Brain pericyte (primary cell): Measurements from ENCODE around the gene SCN2B.

ENCODE experiments used
- DNase-seq: peaks from one replicate; pipeline ENCODE4 v3.0.0-alpha.2; 2012; ENCODE audit warnings: low read depth, low spot score

Gene SCN2B, protein sequence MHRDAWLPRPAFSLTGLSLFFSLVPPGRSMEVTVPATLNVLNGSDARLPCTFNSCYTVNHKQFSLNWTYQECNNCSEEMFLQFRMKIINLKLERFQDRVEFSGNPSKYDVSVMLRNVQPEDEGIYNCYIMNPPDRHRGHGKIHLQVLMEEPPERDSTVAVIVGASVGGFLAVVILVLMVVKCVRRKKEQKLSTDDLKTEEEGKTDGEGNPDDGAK

DNA sequence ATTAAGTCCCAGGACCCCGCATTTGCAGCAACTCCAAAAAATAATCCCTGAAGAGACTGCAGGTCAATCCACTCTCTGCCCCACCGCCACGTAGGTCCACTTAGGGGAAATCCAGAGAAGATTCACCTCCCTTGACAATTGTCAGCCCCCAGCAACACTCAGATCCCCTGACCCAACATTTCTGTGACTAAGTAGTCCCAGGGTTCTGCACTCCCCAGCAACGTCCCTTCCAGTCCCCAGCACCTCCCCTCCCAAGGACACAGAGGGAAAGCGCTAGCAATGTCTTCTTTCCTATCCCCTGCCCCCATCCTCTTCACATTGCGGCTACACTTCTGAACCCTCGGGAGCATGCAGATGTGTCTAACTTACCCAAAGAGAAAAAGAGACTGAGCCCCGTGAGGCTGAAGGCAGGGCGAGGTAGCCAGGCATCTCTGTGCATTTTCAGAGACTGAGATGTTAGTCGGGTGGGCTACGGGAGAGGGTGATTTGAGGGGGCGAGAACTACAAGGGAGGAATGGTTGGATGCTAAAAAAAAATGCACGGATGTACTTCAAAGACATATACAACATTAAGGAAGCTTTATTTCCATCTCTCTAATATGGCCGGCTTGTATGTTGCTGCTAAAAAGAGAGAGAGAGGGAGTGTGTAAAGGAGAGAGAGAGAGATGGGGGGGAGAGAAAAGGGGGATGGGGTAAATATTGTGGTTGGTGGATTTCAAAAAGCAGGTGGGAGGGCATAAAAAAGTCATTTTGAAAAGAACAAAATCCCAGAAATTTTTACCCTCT lies at the start of gene SCN2B:
Gene SCN2B, minus strand, starts transcription at position 647 of the 785 bp plus-strand sequence. Its CDS starts 208 bp downstream, at position 439.
- DNase-seq, result no peak

DNA sequence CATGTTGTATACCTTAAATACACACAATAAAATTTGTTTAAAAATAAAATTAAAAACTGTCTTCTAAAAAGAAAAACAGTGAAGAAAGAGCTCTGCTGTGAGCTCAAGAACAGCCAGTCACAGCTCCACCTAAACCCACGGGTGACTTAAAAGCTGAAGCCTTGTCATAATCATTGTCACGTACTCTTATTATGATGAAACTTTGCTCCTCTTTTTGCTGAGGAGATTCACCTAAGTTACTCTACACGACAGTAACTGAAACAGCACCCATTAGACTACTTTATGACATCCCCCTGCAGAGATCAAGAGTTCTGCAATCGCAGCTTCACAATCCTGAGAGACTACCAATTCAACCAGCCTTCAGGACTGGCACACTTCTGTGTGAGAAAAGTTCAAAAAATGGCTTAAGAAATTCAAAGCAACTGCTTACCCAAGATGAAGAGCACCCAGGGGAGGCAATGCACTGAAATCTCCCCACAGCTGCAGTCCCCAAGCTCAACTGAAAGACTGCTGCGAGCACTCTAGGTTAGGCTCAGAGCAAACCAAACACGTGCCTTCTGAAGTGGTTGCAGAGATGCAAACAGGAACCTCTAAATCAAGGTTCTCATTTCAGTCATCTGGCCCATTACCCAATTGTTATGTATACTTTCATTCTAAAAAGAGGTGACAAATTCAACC lies 48.2 kb upstream of the SCN2B start, which contains the start of gene JAML:
Gene JAML, minus strand, starts transcription at position 501 of the 678 bp plus-strand sequence. CDS start 10,145 bp downstream, outside the sequence.
- no peak for DNase-seq

DNA sequence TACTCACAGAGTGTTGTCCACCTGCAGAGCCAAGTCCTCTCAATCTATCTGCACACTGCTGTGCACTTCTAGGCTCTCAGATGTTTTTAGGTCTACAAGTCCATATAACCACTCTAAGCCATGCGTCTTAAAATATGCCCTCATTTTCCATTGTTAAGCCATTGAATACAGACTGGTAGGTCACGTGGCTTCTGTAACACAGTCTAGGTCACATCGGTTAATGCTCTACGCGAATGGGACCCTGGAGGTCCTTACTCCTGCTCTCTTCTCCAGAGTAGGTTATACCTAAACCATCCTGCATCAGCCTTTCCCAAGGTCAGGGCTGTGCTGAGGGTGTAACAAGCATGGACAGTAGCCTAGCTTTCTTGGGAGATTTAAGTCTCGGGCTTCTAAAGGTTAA lies 47.6 kb upstream of the SCN2B start:
- no peak for DNase-seq

DNA sequence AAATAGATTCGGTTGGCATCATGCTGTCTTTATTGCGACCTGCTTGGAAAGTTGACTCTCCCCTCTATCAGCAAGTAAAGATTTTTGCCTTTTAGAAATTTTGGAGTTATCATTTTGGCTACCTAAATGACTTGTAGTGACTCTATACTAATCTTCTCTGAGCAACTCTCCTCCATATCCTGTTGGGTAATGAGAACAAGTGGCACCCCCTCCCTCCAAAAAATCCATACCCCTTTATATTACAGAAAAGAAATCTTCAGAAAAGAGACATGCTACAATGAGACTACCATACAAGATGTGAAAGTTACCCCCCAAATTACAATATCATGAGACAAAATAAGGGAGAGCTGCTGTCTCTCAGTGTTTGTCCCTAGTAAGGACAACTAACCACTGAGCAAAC lies 47.1 kb upstream of the SCN2B start:
- DNase-seq, result no peak

DNA sequence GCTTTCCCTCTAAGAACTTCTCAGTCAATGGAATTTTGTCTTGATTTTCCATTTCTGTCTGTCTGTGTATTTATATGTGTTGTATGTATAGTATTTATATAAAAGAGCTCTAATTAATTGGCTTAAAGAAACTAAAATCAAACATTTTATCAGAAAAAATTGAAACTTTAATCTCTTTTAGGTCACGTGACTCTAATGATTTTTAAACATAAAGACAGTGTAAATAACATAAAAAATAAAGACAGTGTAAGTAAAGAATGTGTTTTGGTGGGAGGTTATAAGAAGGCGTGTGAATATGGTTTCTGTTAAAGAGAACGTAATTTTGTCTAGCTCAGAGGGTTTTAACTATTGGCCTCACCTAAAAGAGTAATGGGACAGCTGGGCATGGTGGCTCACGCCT lies 46.0 kb upstream of the SCN2B start:
- DNase-seq, result no peak

DNA sequence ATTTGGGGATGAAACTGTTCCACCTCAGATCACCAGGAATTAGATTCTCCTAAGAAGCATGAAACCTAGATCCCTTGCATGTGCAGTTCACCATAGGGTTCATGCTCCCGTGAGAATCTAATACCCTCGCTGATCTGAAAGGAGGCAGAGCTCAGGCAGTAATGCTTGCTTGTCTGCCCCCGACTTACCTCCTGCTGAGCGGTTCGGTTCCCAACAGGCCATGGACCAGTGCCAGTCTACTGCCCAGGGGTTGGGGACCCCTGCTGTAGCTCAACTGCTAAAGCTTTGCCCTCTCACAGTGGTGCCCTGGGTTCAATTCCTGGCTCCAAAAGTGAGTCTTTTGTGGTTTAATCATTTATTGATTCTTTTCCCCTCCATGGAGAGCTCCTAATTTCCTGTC lies 45.0 kb upstream of the SCN2B start:
- no peak for DNase-seq

DNA sequence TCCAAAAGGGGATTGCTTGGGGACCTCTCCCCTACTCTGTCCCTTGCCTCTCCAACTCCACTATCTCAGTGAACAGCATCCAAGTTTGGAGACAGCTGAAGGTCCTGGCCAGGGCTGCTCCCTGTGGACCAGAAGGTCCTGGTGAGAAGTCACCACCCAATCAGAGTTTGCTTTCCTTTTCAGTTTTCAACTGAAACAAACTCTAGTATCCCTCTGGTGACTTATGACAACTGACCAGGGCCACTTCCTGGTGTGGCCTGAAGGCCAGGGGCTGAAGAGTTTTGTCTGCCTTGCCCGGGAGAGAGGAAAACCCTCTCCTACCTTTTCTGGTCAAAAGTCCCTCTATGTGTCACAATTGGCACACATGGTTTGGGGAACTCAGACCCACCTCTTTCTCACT lies 43.3 kb upstream of the SCN2B start:
- no peak for DNase-seq

DNA sequence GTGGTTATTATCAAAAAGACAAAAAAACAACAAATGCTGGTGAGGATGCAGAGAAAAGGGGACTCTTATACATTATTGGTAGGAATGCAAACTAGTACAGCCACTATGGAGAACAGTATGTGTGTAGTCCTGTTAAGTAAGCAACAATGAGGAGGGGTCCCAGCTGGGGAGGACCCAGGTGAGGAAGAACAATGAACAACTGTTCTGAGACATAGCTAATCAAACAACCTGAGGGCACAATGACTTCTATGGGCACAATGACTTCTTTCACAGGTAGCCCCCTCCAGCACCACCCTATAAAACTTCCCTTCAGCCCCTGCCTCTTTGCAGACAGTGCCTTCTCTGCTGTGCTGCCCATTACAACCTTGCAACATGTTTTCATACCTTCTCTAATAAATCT lies 42.8 kb upstream of the SCN2B start:
- DNase-seq, result no peak

DNA sequence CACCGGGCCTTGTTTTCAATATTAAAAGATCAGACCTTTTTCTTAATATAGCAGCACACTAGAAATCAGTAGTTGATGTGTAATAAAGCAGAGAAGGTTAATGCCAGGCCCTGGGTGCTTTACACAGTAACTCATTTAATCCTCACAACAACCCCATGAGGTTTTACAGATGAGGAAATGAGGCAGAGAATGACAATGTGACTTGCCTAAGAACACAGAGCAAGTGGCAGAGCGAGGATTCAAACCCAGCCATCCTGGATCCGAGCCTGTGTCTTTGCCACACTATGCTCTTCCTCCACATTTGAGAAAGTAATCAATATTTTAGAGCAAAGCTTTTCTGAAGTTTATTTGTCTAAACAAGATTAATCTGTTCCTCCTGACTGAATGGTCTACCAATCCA lies 41.1 kb upstream of the SCN2B start:
- no peak for DNase-seq

DNA sequence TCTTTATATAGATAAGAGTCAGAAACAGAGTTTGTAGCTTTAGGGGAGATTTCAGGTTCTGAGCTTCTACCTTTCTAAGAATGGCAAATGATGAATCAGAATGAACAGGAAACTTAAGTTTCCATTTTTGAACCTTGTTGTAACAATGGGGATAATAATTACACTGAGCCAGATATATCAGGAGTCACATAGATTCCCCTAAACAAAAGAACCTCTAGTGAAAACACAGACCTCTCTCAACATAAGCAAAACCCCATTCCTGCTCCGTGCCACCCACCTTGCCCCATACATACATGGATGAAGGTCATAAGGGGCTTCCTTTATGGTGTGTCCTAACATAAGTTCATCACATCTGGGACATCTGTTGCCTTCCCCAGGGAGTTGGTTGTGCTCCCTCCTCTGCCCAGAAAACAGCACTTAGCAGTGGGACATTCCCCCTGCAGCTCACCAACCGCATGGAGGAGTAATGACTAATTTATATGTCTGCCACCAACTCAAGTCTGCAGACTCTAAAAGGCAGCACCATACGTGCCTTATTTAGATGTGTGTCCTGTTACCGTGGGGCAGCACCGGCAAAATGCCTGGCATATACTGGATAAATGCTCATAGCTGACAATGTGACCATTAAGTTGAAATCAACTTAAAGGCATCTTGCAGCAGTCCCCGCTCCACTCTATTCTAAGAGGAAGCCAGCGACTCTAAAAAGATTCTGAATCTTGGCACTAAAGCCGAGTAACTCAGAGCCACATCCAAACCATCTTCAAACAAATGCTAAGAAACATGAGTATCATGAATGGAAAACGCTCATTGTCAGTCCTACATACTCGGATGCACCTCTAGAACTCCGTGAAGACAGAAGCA lies 40.4 kb upstream of the SCN2B start:
- DNase-seq, result no peak

DNA sequence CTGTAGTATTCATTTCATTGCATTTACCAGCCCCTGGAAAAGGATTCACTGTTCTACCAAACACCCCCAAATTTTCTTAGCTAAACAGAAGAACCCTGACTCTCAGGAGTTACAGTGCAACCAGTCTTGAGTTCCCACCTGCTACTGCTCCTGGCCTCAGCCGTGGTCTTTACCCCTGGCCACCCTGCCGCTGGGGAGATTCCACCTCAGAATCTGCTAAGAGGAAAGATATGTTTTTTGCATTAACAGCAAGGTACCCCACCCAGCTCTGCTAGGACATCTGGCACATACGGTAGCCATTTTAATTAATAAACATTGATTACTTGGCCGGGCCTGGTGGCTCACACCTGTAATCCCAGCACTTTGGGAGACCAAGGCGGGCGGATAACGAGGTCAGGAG lies 39.3 kb upstream of the SCN2B start:
- DNase-seq, result no peak

DNA sequence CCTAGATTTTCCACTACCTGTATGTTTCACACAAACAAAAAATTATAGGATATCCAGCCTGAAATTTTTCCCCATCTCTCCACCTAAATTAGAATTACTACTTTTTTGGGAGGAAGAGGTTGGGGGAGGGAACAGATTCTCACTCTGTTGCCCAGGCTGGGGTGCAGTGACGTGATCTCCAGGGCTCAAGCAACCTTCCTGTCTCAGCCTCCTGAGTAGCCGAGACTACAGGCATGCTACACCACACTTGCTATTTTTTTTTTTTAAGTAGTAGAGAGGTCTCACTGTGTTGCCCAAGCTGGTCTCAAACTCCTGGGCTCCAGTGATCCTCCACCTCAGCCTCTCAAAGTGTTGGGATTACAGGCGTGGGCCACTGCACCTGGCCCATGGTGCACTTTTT lies 38.8 kb upstream of the SCN2B start:
- no peak for DNase-seq

DNA sequence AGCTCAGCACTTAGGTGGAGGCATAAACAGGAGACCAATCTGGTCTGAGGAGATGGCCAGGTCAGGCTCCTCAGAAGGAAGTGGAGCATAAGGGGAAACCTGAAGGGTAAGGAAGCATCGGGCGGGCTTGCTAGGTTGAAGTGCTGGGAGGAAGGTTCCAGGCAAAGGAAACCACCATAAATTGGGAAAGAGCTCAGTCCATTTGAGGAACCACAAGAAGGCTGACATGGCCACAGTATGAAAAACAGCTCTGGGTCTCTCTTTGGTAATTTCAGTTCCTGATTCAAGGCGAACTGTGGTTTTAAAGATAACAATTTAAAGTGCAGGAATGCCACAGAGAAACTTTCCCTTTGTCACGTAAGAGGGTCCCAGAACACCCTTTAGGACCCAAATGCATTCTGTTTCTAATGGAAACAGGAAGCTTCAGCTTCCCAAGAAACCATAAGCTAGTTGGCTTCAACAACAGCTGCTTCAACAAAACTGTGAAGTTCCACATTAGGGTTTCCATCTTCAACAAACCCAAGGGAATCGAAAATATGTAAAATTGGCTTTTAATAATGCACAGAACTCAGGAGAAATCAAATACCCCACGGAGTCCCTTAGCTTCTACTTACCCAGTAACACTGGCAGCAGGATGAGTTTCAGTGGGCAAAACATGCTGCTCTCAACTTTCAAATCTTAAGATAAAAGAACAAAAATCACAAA lies 37.9 kb upstream of the SCN2B start:
- DNase-seq, result no peak

DNA sequence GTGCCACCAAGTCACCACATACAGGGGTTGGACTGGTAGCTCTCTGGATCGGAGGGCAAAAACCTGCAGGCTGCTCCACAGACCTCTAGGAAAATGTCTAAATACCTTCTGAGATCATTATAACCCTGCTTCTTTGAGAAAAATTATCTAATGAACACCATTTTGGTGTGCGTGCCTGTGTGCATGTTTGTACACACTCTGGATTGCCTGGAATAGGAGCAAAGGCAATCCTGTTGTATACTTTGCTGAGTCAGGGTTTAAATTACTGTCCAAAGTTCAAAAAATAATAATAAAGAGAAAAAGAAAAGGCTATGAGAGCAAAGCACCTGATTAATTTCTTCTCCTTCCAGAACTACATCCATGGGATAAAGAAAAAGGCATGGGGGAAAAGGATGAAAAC lies 37.3 kb upstream of the SCN2B start:
- no peak for DNase-seq

DNA sequence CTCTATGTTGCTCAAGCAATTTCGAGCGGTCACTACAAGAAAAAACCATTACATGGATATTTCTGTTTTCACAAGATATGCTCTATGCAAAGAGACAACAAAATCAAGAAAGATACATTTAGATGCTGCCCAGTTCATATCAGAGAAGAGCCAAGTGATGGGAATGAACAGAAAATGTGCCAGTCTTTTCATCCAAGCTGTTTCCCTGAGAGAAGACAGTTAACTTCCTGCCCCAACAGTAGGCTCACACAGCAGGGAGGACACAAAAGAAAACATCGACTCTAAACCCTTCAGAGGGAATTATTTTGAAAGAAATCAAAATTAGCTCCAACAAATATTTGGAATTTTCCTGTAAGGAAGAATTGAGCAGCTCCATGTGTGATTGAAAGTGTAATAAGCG lies 36.8 kb upstream of the SCN2B start:
- DNase-seq, result no peak

DNA sequence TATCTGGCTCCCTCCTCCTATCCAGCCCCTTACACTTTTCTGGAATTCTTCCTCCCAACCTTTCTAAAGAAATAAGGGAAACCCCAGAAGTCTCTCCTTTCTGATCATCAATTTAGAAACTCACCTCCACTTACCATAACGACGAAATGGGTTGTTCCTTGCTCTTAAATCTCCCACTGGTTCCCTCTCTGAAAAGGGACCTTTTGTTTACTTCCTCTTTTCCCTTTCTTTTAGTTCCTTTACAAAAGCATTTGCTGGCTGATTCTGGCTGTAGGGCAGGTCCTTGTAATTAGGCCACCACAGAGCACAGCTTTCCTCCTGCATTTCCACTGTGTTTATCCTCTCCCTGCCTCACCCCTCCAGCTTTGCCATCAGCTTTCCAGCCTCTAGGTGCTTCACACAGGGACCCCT lies 36.3 kb upstream of the SCN2B start:
- no peak for DNase-seq

DNA sequence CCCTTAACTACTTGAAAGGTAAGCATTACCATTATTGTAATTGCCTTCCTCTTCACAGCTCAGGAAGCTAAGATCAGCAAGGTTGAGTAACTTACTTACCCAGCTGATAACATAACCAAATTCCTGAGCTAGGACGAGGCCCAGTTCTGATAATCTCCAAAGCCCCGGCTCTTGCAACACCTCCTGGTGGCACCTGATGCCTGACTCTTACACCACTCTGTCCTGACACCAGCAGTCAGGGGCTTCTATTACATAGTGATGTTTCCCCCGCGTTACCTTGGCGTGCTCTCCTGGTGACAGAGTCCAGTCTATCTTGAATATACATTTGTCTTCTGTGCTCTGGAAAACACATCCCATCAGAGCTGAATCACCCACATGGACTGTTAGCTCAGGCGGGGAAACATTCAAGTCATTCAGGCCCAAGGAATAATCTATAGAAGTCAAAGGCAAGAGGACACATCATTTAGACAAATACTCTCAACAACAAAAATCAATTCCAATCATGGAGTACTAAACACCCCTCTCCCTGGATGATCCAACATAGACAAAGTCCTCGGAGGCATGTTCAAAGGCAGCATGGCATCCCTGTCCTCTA lies 35.8 kb upstream of the SCN2B start:
- no peak for DNase-seq

DNA sequence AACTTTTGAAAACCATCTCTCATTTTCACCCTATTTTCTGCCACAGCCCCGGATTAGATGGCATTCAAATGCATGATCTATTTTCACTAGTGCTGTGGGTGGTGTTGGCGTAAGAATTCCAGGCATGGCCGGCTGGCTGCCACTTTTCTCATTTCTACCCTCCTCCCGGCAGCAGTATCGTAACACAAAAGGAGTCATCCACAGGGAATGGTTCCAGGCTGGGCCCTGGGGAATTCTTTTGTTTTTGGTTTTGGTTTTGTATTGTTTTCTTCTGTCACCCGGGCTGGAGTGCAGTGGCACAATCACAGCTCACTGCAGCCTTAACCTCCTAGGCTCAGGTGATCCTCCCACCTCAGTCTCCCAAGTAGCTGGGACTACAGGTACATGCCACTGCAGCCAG lies 34.6 kb upstream of the SCN2B start:
- no peak for DNase-seq

DNA sequence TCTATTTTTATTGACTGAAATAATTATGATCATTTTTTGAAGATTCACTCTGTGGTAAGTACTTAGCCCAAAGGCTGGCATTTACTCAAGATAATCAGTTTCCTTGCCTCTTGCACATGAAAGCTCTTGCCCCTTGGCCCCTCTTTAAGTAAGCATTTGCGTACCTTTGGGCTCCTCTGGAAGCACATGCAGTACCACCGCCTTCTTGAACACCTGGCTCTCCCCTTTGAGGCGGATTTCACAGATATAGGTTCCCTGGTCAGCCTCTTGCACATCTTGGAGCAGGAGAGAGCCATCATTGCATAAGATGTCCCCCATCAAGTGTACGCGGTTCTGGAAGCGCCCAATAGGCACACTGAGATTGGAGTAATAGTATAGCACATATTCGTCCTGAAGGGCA lies 33.9 kb upstream of the SCN2B start:
- DNase-seq, result no peak

DNA sequence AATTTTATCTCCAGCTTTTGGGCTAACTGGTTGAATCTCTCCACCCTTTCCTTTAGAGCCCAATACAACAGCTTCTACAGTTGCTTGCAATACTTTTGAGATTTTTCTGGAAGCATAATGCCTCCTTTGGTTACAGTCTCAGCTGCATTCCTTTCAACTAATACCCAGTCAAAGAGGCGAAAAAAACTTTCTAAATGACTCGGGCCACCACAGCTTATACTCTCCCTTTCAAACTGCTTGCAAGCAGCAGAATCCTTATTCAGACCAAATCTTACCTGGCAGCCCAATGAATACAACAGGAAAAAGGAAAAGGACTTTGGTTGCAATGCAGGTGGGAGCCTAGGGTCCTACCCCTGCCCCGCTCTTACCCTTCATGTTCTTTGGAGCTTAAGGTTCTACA lies 32.6 kb upstream of the SCN2B start:
- DNase-seq, result no peak

DNA sequence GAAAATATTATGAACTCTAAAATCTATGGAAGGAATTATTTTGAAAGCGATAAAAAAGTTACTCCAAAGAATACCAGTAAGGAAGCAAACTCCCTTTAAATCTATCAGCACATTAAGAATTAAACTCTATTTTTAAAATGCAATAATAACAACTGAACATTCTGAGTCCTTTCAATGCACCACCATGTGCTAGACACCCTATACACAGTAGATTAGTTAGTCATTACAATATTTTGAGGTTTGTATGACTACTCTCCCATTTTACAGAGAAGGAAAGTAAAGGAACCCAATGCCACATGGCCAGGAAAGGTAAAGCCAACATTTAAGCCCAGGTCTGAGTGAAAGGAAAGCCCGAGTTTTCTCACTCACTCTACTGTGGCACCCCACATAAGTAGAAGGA lies 30.6 kb upstream of the SCN2B start:
- no peak for DNase-seq
